Suprapubic skin (tissue), 4 donors: ENCODE measurements around the gene NOP56.

Experiments used
- CTCF ChIP-seq, 2 donors: fragments of 200-600 bp in 1 of 2; fragments of 450-650 bp in 1 of 2; sonication (generic) in 1 of 2; IDR thresholded peaks; one replicate each; pipeline ENCODE4 v1.5.1; 2016 to 2019; ENCODE audit warnings: antibody characterized with exemption in 2 of 2, mild to moderate bottlenecking in 1 of 2, moderate library complexity in 1 of 2
- EP300 ChIP-seq: sonication (generic); formaldehyde crosslinking; IDR thresholded peaks from one replicate; pipeline ENCODE4 v1.6.1; 2017; ENCODE audit warnings: antibody characterized with exemption
- POLR2A ChIP-seq, 2 donors: fragments of 450-650 bp; IDR thresholded peaks; one replicate each; pipeline ENCODE4 v1.6.1; 2017; ENCODE audit warnings: antibody characterized with exemption in 2 of 2, mild to moderate bottlenecking in 2 of 2, moderate library complexity in 2 of 2
- POLR2AphosphoS5 ChIP-seq, 3 donors: sonication (generic); formaldehyde crosslinking; IDR thresholded peaks; one replicate each; pipeline ENCODE4 v1.6.1; 2017; ENCODE audit warnings: antibody characterized with exemption in 3 of 3

- TF ChIP-seq CTCF (IDR thresholded peaks at IDR 0.05) (no peak), POLR2AphosphoS5 (IDR thresholded peaks at IDR 0.05) (no peak), POLR2A (IDR thresholded peaks at IDR 0.05) (no peak), EP300 (no peak)
Observed at GRCh38 chr20:2694008-2694471, 41.6 kb downstream of the NOP56 start.
